A549 (cell line): ENCODE results near the gene CACNA2D2. TPM values are rescaled to one million over a fixed set of nuclear protein-coding genes. Genes with fewer than 3 reads are reported as not detected.
A peak's percentile ranks its signal among the peaks of the same experiment; 100 is the strongest.

Experiments used
- ATAC-seq, 2 experiments: fragments of 200-7000 bp in 1 of 2; fragments of >200 bp in 1 of 2; cut with Nextera tagmentation in 1 of 2; cut with Tn5 transposase in 1 of 2; 3 replicates each; pipeline versions ENCODE4 v1.8.0 to v1.9.1; 2018 to 2020; ENCODE audit warnings: mild to moderate bottlenecking in 1 of 2, moderate library complexity in 1 of 2
- CTCF ChIA-PET: fragments of 300-600 bp; sonication (Branson Sonifier 250); formaldehyde crosslinking; extraction: SDS; loops from one replicate; lab custom pipeline; 2021; ENCODE audit warnings: antibody characterized with exemption, inconsistent platforms; lab: Yijun Ruan, JAX
- POLR2A ChIA-PET: fragments of 350-600 bp; formaldehyde crosslinking; extraction: SDS; loops from one replicate; lab custom pipeline; 2021; ENCODE audit warnings: antibody characterized with exemption, inconsistent platforms; lab: Yijun Ruan, JAX
- DNase-seq, 2 experiments: peaks; one replicate each; pipeline versions ENCODE4 v3.0.0 to v3.0.0-alpha.2; 2011 to 2016; ENCODE audit warnings: low read depth in 1 of 2, low spot score in 1 of 2
- FAIRE-seq: peaks from 2 replicates; lab custom pipeline; 2011; peaks lifted over from hg19 to GRCh38; lab: Jason Lieb, UNC
- H3K27ac ChIP-seq, 2 experiments: fragments of >200 bp; sonication (Bioruptor Twin); formaldehyde crosslinking; 3 replicates each; pipeline ENCODE4 v1.5.1; 2016 to 2017
- H3K4me1 ChIP-seq: fragments of >200 bp; sonication (Bioruptor Twin); formaldehyde crosslinking; 3 replicates; pipeline ENCODE4 v1.6.1; 2016
- H3K4me2 ChIP-seq: fragments of >200 bp; sonication (Bioruptor Twin); formaldehyde crosslinking; 3 replicates; pipeline ENCODE4 v1.6.1; 2016
- H3K4me3 ChIP-seq: fragments of >200 bp; sonication (Bioruptor Twin); formaldehyde crosslinking; 3 replicates; pipeline ENCODE4 v1.5.1; 2016
- H3K9me3 ChIP-seq: fragments of >200 bp; sonication (Bioruptor Twin); formaldehyde crosslinking; 3 replicates; pipeline ENCODE4 v1.6.1; 2016
- EHF ChIP-seq: fragments of 250-450 bp; sonication (Bioruptor Pico); IDR thresholded peaks from 2 replicates; pipeline ENCODE4 v1.5.0; 2020; ENCODE audit warnings: mild to moderate bottlenecking
- EHMT2 ChIP-seq: fragments of 200-600 bp; sonication (generic); IDR thresholded peaks from 2 replicates; pipeline ENCODE4 v1.6.1; 2016; ENCODE audit warnings: antibody characterized with exemption, low read depth, mild to moderate bottlenecking, moderate library complexity
- FOSL2 ChIP-seq, 2 experiments: fragments of 450-650 bp in 1 of 2; fragments of >200 bp in 1 of 2; sonication (Bioruptor Twin) in 1 of 2; formaldehyde crosslinking; IDR thresholded peaks; 2 replicates each; pipeline versions ENCODE4 v1.5.0 to v1.6.1; 2016 to 2020; ENCODE audit warnings: mild to moderate bottlenecking in 1 of 2, moderate library complexity in 1 of 2
- HMGXB4 ChIP-seq: fragments of 250-450 bp; sonication (Bioruptor Pico); IDR thresholded peaks from 2 replicates; pipeline ENCODE4 v1.5.0; 2021; ENCODE audit warnings: mild to moderate bottlenecking, moderate library complexity, borderline replicate concordance
- KDM1A ChIP-seq: fragments of 200-600 bp; sonication (generic); IDR thresholded peaks from 2 replicates; pipeline ENCODE4 v1.6.1; 2016; ENCODE audit warnings: low read depth, mild to moderate bottlenecking
- MAFK ChIP-seq: fragments of 450-650 bp; IDR thresholded peaks from 2 replicates; pipeline ENCODE4 v1.6.1; 2014; ENCODE audit not compliant: partially characterized antibody
- MAZ ChIP-seq: fragments of 150-350 bp; IDR thresholded peaks from 2 replicates; pipeline ENCODE4 v1.6.1; 2014; ENCODE audit warnings: antibody characterized with exemption, low read depth, low read length, borderline replicate concordance
- NFE2L2 ChIP-seq: fragments of 150-350 bp; conservative IDR thresholded peaks from 2 replicates; pipeline ENCODE4 v1.6.1; 2014; ENCODE audit warnings: low read length
- NR3C1 ChIP-seq: fragments of >200 bp; sonication (Bioruptor Twin); formaldehyde crosslinking; IDR thresholded peaks from 3 replicates; pipeline ENCODE4 v1.6.1; 2017
- PBX3 ChIP-seq: IDR thresholded peaks from 2 replicates; pipeline ENCODE4 v1.6.1; 2012
- RARB ChIP-seq: fragments of 250-450 bp; sonication (Bioruptor Pico); IDR thresholded peaks from 2 replicates; pipeline ENCODE4 v1.8.0; 2021; ENCODE audit warnings: mild to moderate bottlenecking, moderate library complexity
- REST ChIP-seq: fragments of 200-600 bp; sonication (generic); IDR thresholded peaks from 2 replicates; pipeline ENCODE4 v1.6.1; 2016; ENCODE audit warnings: antibody characterized with exemption, mild to moderate bottlenecking, moderate library complexity
- SMC3 ChIP-seq: fragments of >200 bp; sonication (Bioruptor Twin); formaldehyde crosslinking; IDR thresholded peaks from 3 replicates; pipeline ENCODE4 v1.6.1; 2018; ENCODE audit warnings: inconsistent platforms
- SREBF2 ChIP-seq: fragments of 450-650 bp; IDR thresholded peaks from 2 replicates; pipeline ENCODE4 v1.6.1; 2014; ENCODE audit warnings: mild to moderate bottlenecking, moderate library complexity
- TP53 ChIP-seq: fragments of 250-450 bp; sonication (Bioruptor Pico); IDR thresholded peaks from 2 replicates; pipeline ENCODE4 v1.5.0; 2021; ENCODE audit warnings: mild to moderate bottlenecking, moderate library complexity
- ZFP36 ChIP-seq: fragments of 450-650 bp; IDR thresholded peaks from 2 replicates; pipeline ENCODE4 v1.6.1; 2014; ENCODE audit warnings: borderline replicate concordance; ENCODE audit not compliant: partially characterized antibody
- WGBS: methylation state at CpG from one replicate; pipeline ENCODE4 v1.1.6; 2017; ENCODE audit errors: missing lambda C conversion rate; 5-methylcytosine and 5-hydroxymethylcytosine counted together
- polyA plus RNA-seq, 4 experiments: library from polyadenylated mRNA; depleted of rRNA in 3 of 4; stranded (reverse); fragments of >200 nt; fragmentation: RNase III in 1 of 4; extraction: RNeasy Plus Mini Kit Qiagen cat#74134 plus additional on column Dnase treatment in 1 of 4; gene quantifications; 2 replicates in 3 of 4; 3 replicates in 1 of 4; pipeline ENCODE4 v1.2.3, GENCODE V29; 2011 to 2017

CACNA2D2 gene
- polyA plus RNA-seq, 2 of the 4 experiments (the other 2 are of a cell fraction) = 0.21 to 0.75 TPM

GRCh38 chr3:50487181-50487580 lies 16.3 kb downstream of the CACNA2D2 start (continued):
- no peak for TF ChIP-seq REST
- no peak for TF ChIP-seq PBX3
- no peak for TF ChIP-seq MAFK
- TF ChIP-seq EHMT2 = no peak
- TF ChIP-seq FOSL2 (IDR thresholded peaks at IDR 0.05) = no peak
- TF ChIP-seq FOSL2 (CRISPR knock-in tag; IDR thresholded peaks at IDR 0.05) = no peak
- no peak for TF ChIP-seq MAZ
- no peak for TF ChIP-seq TP53 (CRISPR knock-in tag)
- no peak for TF ChIP-seq SREBF2

- no peak for DNase-seq
- WGBS = 70% methylated on average over 3 of the region's 4 CpGs
- no peak for TF ChIP-seq TP53 (CRISPR knock-in tag)
- no peak for TF ChIP-seq EHF (CRISPR knock-in tag)
- peak; percentile 4 for TF ChIP-seq ZFP36
- TF ChIP-seq HMGXB4 = no peak
- no peak for FAIRE-seq
- no peak for ATAC-seq
- Histone ChIP-seq H3K9me3 (no peaks in the 10 kb centered on the region), H3K27ac (no peak overlapping the region), H3K4me1 (no peaks in the 10 kb centered on the region), H3K4me3 (no peak overlapping the region), H3K4me2 (no peak overlapping the region)
- POLR2A ChIA-PET = no interaction called here
- CTCF ChIA-PET = no interaction called here
These were observed 17.1 kb downstream of the CACNA2D2 start for GRCh38 chr3:50486219-50486888.

- Histone ChIP-seq H3K9me3 (no peaks in the 10 kb centered on the region), H3K4me1 (no peaks in the 10 kb centered on the region), H3K4me3 (no peak overlapping the region), H3K4me2 (no peak overlapping the region), H3K27ac (no peak overlapping the region)
- DNase-seq (no peak), ATAC-seq (no peak), FAIRE-seq (no peak)
- WGBS = 65% methylated on average over 6 of the region's 8 CpGs
- POLR2A ChIA-PET = no interaction called here
- TF ChIP-seq SMC3 (no peak), RARB (CRISPR knock-in tag) (no peak), KDM1A (no peak), NFE2L2 (no peak), NR3C1 (no peak)
- CTCF ChIA-PET = interaction anchor here (2.0 kb wide), 1 partner anchor 10 kb away, joined by 4 read pairs; no protein-coding TSS in a partner anchor
These were observed 18.7 kb downstream of the CACNA2D2 start for GRCh38 chr3:50484722-50485121.
